HEK293 (cell line): Measurements from ENCODE around the gene SPINK1.
A peak's percentile ranks its signal among the peaks of the same experiment; 100 is the strongest.

ENCODE experiments used
- CTCF ChIA-PET: fragments of 350-600 bp; formaldehyde crosslinking; extraction: SDS; loops from one replicate; lab custom pipeline; 2021; ENCODE audit warnings: antibody characterized with exemption; lab: Yijun Ruan, JAX
- POLR2A ChIA-PET: fragments of 300-600 bp; formaldehyde crosslinking; extraction: SDS; loops from one replicate; lab custom pipeline; 2020; ENCODE audit warnings: antibody characterized with exemption, inconsistent platforms; lab: Yijun Ruan, JAX
- H3K27ac ChIP-seq: fragments of 200-500 bp; sonication (Bioruptor generic); 2 replicates; pipeline ENCODE4 v1.5.1; 2014; ENCODE audit warnings: low read depth, low read length, control low read depth, inconsistent platforms; ENCODE audit errors: extremely low read depth
- H3K36me3 ChIP-seq, 2 experiments: fragments of 200-500 bp in 1 of 2; sonication (Bioruptor generic) in 1 of 2; 1 replicate in 1 of 2; 2 replicates in 1 of 2; pipeline ENCODE4 v1.5.1; 2014 to 2017; ENCODE audit warnings: inconsistent platforms in 2 of 2, low read length in 2 of 2; ENCODE audit not compliant: control insufficient read depth in 2 of 2, insufficient read depth in 1 of 2
- H3K4me1 ChIP-seq: fragments of 200-500 bp; sonication (Bioruptor generic); 2 replicates; pipeline ENCODE4 v1.5.1; 2014; ENCODE audit warnings: mild to moderate bottlenecking, low read length, inconsistent platforms; ENCODE audit not compliant: control insufficient read depth, insufficient read depth
- H3K4me3 ChIP-seq: 2 replicates; pipeline ENCODE4 v1.5.1; 2011; ENCODE audit warnings: low read depth, mild to moderate bottlenecking, control low read depth, low read length, moderate library complexity
- H3K9me3 ChIP-seq: fragments of 200-500 bp; sonication (Bioruptor generic); 2 replicates; pipeline ENCODE4 v1.5.1; 2014; ENCODE audit warnings: low read depth, low read length, inconsistent platforms; ENCODE audit not compliant: control insufficient read depth, insufficient read depth
- HOXA7 ChIP-seq: sonication (generic); formaldehyde crosslinking; IDR thresholded peaks from 2 replicates; pipeline ENCODE4 v1.8.1; 2022; ENCODE audit warnings: missing genetic modification reagents, borderline replicate concordance
- KLF17 ChIP-seq: fragments of 450-650 bp; formaldehyde crosslinking; IDR thresholded peaks from 2 replicates; pipeline ENCODE4 v1.5.1; 2016; ENCODE audit warnings: missing biosample characterization, missing genetic modification characterization
- OSR2 ChIP-seq: fragments of 450-650 bp; formaldehyde crosslinking; IDR thresholded peaks from 2 replicates; pipeline ENCODE4 v1.5.1; 2016; ENCODE audit warnings: missing biosample characterization, missing genetic modification characterization
- PBX3 ChIP-seq: sonication (generic); formaldehyde crosslinking; IDR thresholded peaks from 2 replicates; pipeline ENCODE4 v1.8.1; 2022; ENCODE audit warnings: mild to moderate bottlenecking, moderate library complexity, missing genetic modification reagents
- SALL2 ChIP-seq: fragments of 450-650 bp; formaldehyde crosslinking; IDR thresholded peaks from 2 replicates; pipeline ENCODE4 v1.5.0; 2017; ENCODE audit warnings: missing biosample characterization, mild to moderate bottlenecking, missing genetic modification characterization, borderline replicate concordance
- TRIM28 ChIP-seq: IDR thresholded peaks from 2 replicates; pipeline ENCODE4 v1.6.1; 2011; ENCODE audit warnings: low read length, control low read depth, borderline replicate concordance
- YY1 ChIP-seq: fragments of 450-650 bp; formaldehyde crosslinking; IDR thresholded peaks from 2 replicates; pipeline ENCODE4 v1.5.1; 2018; ENCODE audit warnings: missing biosample characterization, missing genetic modification characterization
- ZBTB17 ChIP-seq: fragments of 450-650 bp; formaldehyde crosslinking; IDR thresholded peaks from 2 replicates; pipeline ENCODE4 v1.5.1; 2016; ENCODE audit warnings: missing biosample characterization, missing genetic modification characterization
- ZBTB44 ChIP-seq: fragments of 450-650 bp; IDR thresholded peaks from 2 replicates; pipeline ENCODE4 v1.5.1; 2018; ENCODE audit warnings: missing biosample characterization, mild to moderate bottlenecking, missing genetic modification characterization
- ZBTB48 ChIP-seq: fragments of 450-650 bp; formaldehyde crosslinking; IDR thresholded peaks from 2 replicates; pipeline ENCODE4 v1.5.1; 2016; ENCODE audit warnings: missing biosample characterization, missing genetic modification characterization
- ZNF132 ChIP-seq: fragments of 450-650 bp; formaldehyde crosslinking; IDR thresholded peaks from 2 replicates; pipeline ENCODE4 v1.5.1; 2017; ENCODE audit warnings: missing biosample characterization, missing genetic modification characterization, borderline replicate concordance
- ZNF341 ChIP-seq: fragments of 450-650 bp; formaldehyde crosslinking; IDR thresholded peaks from 2 replicates; pipeline ENCODE4; 2016; ENCODE audit warnings: low read depth, missing biosample characterization, missing genetic modification characterization
- ZNF354C ChIP-seq: fragments of 450-650 bp; formaldehyde crosslinking; IDR thresholded peaks from 2 replicates; pipeline ENCODE4 v1.5.1; 2016; ENCODE audit warnings: missing biosample characterization, missing genetic modification characterization, low read depth, borderline replicate concordance
- ZNF362 ChIP-seq: fragments of 450-650 bp; formaldehyde crosslinking; IDR thresholded peaks from 2 replicates; pipeline ENCODE4 v1.5.1; 2016; ENCODE audit warnings: missing biosample characterization, missing genetic modification characterization
- ZNF398 ChIP-seq: fragments of 450-650 bp; formaldehyde crosslinking; IDR thresholded peaks from 2 replicates; pipeline ENCODE4 v1.5.1; 2017; ENCODE audit warnings: missing biosample characterization, missing genetic modification characterization
- ZNF488 ChIP-seq: fragments of 450-650 bp; formaldehyde crosslinking; IDR thresholded peaks from 2 replicates; pipeline ENCODE4 v1.5.1; 2016; ENCODE audit warnings: missing biosample characterization, missing genetic modification characterization
- ZNF560 ChIP-seq: fragments of 450-650 bp; formaldehyde crosslinking; IDR thresholded peaks from 2 replicates; pipeline ENCODE4 v1.5.1; 2017; ENCODE audit warnings: missing biosample characterization, missing genetic modification characterization, borderline replicate concordance
- ZNF580 ChIP-seq: fragments of 450-650 bp; formaldehyde crosslinking; IDR thresholded peaks from 2 replicates; pipeline ENCODE4 v1.5.1; 2016; ENCODE audit warnings: missing biosample characterization, missing genetic modification characterization
- ZNF624 ChIP-seq: fragments of 450-650 bp; formaldehyde crosslinking; IDR thresholded peaks from 2 replicates; pipeline ENCODE4 v1.5.1; 2017; ENCODE audit warnings: missing biosample characterization, missing genetic modification characterization
- ZNF658 ChIP-seq: fragments of 450-650 bp; formaldehyde crosslinking; IDR thresholded peaks from 2 replicates; pipeline ENCODE4; 2016; ENCODE audit warnings: missing biosample characterization, missing genetic modification characterization
- ZNF660 ChIP-seq: fragments of 450-650 bp; IDR thresholded peaks from 2 replicates; pipeline ENCODE4 v1.5.1; 2018; ENCODE audit warnings: missing biosample characterization, mild to moderate bottlenecking, missing genetic modification characterization
- ZNF664 ChIP-seq: fragments of 450-650 bp; formaldehyde crosslinking; IDR thresholded peaks from 2 replicates; pipeline ENCODE4 v1.5.1; 2016; ENCODE audit warnings: missing biosample characterization, missing genetic modification characterization
- ZNF776 ChIP-seq: fragments of 450-650 bp; formaldehyde crosslinking; IDR thresholded peaks from 2 replicates; pipeline ENCODE4 v1.5.0; 2017; ENCODE audit warnings: missing biosample characterization, missing genetic modification characterization, borderline replicate concordance
- ZSCAN18 ChIP-seq: fragments of 450-650 bp; formaldehyde crosslinking; IDR thresholded peaks from 2 replicates; pipeline ENCODE4 v1.5.1; 2016; ENCODE audit warnings: missing biosample characterization, missing genetic modification characterization

SPINK1 gene

GRCh38 chr5:147779694-147780093 is 51.8 kb downstream of the SPINK1 start:
- peaks cover 30% of the 10 kb centered on the region for H3K4me1 ChIP-seq
- TF ChIP-seq KLF17 (tag by site-specific recombination) (no peak), YY1 (tag by site-specific recombination) (no peak), HOXA7 (CRISPR knock-in tag) (no peak), ZNF776 (tag by site-specific recombination) (no peak), ZNF398 (0 out of 2 replicates have a peak, but pooled peaks have one; percentile 11), ZNF664 (tag by site-specific recombination) (no peak), ZNF362 (no peak), ZNF132 (tag by site-specific recombination) (no peak), ZNF660 (no peak)
- POLR2A ChIA-PET, result no interaction called here
- no peaks in the 10 kb centered on the region for H3K9me3 ChIP-seq
- CTCF ChIA-PET, result interaction anchor here (0.9 kb wide), 1 partner anchor 294 kb away, joined by 3 read pairs; no protein-coding TSS in a partner anchor
- H3K4me3 ChIP-seq, result no peak overlapping the region
- H3K27ac ChIP-seq, result no peak overlapping the region
- no peaks in the 10 kb centered on the region for H3K36me3 ChIP-seq

GRCh38 chr5:147776989-147777388 is 54.5 kb downstream of the SPINK1 start:
- H3K4me1 ChIP-seq, result peaks cover 25% of the 10 kb centered on the region
- TF ChIP-seq ZNF580 (tag by site-specific recombination) (no peak), ZBTB48 (tag by site-specific recombination) (no peak), SALL2 (no peak), ZNF658 (tag by site-specific recombination) (no peak), ZBTB44 (tag by site-specific recombination) (no peak), ZNF341 (tag by site-specific recombination) (no peak), ZNF560 (no peak), ZNF488 (tag by site-specific recombination) (no peak), OSR2 (tag by site-specific recombination) (no peak), ZSCAN18 (tag by site-specific recombination) (no peak), ZNF624 (tag by site-specific recombination) (no peak), PBX3 (CRISPR knock-in tag) (no peak), TRIM28 (no peak), ZBTB17 (no peak), ZNF354C (no peak)
- H3K9me3 ChIP-seq, result no peaks in the 10 kb centered on the region
- H3K36me3 ChIP-seq, result no peaks in the 10 kb centered on the region
- H3K4me3 ChIP-seq, result no peak overlapping the region
- CTCF ChIA-PET, result interaction anchor here (0.6 kb wide), 1 partner anchor 149 kb away, joined by 3 read pairs; no protein-coding TSS in a partner anchor
- POLR2A ChIA-PET, result no interaction called here
- H3K27ac ChIP-seq, result no peak overlapping the region
